Nephron (organoid): ENCODE data around the gene TPRG1L.

ENCODE experiments used
- H3K27ac Mint-ChIP-seq, 3 experiments: 2 replicates each; pipeline ENCODE4 v1.8.0; 2020; ENCODE audit warnings: mixed read lengths in 3 of 3, mild to moderate bottlenecking in 2 of 3, moderate library complexity in 1 of 3
- H3K27me3 Mint-ChIP-seq: 2 replicates; pipeline ENCODE4 v1.8.0; 2021; ENCODE audit warnings: low read depth, mild to moderate bottlenecking, moderate library complexity, mixed read lengths
- H3K36me3 Mint-ChIP-seq: 2 replicates; pipeline ENCODE4 v1.8.0; 2020; ENCODE audit warnings: low read depth, mixed read lengths
- H3K4me1 Mint-ChIP-seq: 2 replicates; pipeline ENCODE4 v1.8.0; 2020; ENCODE audit warnings: mixed read lengths
- H3K4me3 Mint-ChIP-seq, 3 experiments: 2 replicates each; pipeline ENCODE4 v1.8.0; 2020; ENCODE audit warnings: mild to moderate bottlenecking in 3 of 3, mixed read lengths in 3 of 3, moderate library complexity in 2 of 3
- H3K9me3 Mint-ChIP-seq: 2 replicates; pipeline ENCODE4 v1.8.0; 2020; ENCODE audit warnings: mixed read lengths
- TF ChIP-seq, protein P1 (sequence below), 3 experiments: fragments of 200-600 bp; sonication (generic); IDR thresholded peaks; one replicate each; pipeline ENCODE4 v1.5.0; 2021; ENCODE audit warnings: antibody characterized with exemption in 3 of 3; ENCODE audit not compliant: unreplicated experiment in 3 of 3

Gene TPRG1L

DNA sequence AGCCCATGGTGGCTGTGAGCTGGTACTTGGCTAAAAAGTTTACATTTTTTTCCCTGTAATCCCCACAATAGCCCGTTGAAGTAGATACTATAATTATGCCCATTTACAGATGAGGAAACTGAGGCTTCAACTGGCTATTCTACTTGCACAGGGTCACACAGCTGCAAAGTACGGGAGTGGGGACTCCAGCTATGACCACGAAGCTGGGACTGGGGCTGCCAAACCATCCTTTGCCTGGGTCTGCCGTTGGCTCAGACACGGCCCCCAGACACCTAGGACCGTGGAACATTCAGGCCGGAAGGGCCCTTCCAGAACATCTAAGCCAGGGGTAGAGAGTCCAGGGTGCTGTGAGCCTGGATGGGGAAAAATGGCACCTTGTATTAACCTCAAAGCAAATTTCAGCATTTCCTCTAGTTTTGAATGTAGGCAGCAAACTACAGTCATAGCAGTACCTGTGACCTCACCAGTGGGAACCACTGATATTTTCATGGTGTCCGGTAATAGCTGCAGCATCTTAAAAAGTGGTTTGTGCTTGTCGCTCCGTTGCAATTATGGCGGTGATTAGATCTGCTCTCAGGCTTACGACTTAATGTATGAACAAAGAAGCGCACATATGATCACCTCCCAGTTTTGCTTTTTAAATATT lies 31.8 kb downstream of the TPRG1L start:
- TF ChIP-seq, protein P1, sequence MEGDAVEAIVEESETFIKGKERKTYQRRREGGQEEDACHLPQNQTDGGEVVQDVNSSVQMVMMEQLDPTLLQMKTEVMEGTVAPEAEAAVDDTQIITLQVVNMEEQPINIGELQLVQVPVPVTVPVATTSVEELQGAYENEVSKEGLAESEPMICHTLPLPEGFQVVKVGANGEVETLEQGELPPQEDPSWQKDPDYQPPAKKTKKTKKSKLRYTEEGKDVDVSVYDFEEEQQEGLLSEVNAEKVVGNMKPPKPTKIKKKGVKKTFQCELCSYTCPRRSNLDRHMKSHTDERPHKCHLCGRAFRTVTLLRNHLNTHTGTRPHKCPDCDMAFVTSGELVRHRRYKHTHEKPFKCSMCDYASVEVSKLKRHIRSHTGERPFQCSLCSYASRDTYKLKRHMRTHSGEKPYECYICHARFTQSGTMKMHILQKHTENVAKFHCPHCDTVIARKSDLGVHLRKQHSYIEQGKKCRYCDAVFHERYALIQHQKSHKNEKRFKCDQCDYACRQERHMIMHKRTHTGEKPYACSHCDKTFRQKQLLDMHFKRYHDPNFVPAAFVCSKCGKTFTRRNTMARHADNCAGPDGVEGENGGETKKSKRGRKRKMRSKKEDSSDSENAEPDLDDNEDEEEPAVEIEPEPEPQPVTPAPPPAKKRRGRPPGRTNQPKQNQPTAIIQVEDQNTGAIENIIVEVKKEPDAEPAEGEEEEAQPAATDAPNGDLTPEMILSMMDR (IDR thresholded peaks at IDR 0.05; ENCODE audit: unreplicated experiment in 3 of 3): no peak
- H3K36me3 Mint-ChIP-seq: no peaks in the 10 kb centered on the region
- peaks cover 74% of the 10 kb centered on the region for H3K27me3 Mint-ChIP-seq
- H3K27ac Mint-ChIP-seq: no peak overlapping the region
- no peaks in the 10 kb centered on the region for H3K9me3 Mint-ChIP-seq
- H3K4me3 Mint-ChIP-seq: no peak overlapping the region
- no peaks in the 10 kb centered on the region for H3K4me1 Mint-ChIP-seq

DNA sequence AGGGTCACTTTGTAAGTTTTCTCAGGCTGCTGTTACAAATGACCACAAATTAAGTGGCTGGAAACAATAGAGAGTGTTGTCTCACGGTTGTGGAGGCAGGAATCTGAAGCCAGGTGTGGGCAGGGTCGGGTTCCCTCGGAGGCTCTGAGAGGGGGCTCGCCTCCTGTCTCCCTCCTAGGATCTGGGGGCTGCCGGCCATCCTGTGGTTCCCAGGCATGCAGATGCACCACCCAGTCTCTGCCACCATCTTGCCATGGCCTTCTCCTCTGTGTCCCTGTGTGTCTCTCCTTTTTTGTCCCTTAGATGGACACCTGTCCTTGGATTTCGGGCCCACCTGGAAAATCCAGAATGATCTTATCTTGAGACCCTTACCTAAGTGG lies 32.3 kb downstream of the TPRG1L start:
- Mint-ChIP-seq H3K4me1 (no peaks in the 10 kb centered on the region), H3K9me3 (no peaks in the 10 kb centered on the region), H3K27ac (no peak overlapping the region), H3K4me3 (no peak overlapping the region), H3K27me3 (peaks cover 69% of the 10 kb centered on the region), H3K36me3 (no peaks in the 10 kb centered on the region)
- TF ChIP-seq, protein P1 (IDR thresholded peaks at IDR 0.05; ENCODE audit: unreplicated experiment in 3 of 3): no peak

DNA sequence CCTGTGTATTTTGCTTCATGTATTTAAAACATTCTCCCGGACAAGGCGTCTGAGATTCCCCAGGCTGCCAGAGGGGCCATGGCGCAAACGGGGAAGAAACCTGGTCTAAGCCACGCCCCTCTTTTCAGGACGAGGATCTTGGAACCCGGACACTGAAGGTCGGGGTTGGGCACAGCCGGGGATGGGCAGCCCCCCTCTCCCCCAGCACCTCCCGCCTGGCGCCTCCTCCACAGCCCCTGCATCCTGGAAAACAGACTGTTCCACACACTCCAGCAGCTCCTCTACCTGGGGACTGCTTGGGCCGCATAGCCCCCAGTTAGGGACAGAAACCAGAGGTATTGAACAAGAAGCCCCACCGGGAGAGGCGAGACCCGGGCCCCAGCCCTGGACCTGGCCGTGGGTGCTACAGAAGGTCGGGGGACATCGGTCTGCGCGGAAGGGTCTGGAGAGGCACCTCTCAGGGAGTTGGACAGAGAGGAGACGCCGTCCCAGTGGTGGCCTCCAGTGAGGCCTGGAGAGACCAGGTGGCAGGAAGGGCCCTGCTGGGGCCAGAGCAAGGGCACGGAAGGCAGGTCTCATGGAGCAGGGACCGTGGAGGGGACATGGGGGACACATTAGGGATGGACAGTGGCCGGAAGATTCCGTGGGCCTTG lies 32.9 kb downstream of the TPRG1L start:
- Mint-ChIP-seq H3K27ac (no peak overlapping the region), H3K4me1 (no peaks in the 10 kb centered on the region), H3K27me3 (peaks cover 69% of the 10 kb centered on the region), H3K36me3 (no peaks in the 10 kb centered on the region), H3K4me3 (no peak overlapping the region), H3K9me3 (no peaks in the 10 kb centered on the region)
- TF ChIP-seq, protein P1 (IDR thresholded peaks at IDR 0.05; ENCODE audit: unreplicated experiment in 3 of 3): no peak

DNA sequence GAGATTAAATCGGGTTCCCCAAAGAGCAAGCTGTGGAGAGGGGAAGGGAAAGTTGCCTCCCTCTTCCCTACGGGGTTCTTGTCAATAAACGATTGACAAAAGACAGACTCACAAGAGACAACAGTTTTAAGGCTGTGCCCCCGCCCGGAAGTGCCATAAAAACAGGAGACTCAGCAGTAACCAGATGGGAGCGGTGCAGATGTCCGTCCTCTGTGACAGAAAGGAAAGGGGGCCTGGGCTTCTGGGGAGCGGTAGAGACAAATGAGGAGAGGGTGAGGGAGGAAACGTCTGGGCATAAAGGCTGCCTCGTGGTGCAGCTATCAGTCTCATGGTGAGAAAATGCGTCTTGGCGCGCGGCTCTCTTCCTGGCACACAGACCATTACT lies 33.4 kb downstream of the TPRG1L start:
- TF ChIP-seq, protein P1 (IDR thresholded peaks at IDR 0.05; ENCODE audit: unreplicated experiment in 3 of 3): no peak
- Mint-ChIP-seq H3K4me1 (no peaks in the 10 kb centered on the region), H3K4me3 (no peak overlapping the region), H3K36me3 (no peaks in the 10 kb centered on the region), H3K27ac (no peak overlapping the region), H3K9me3 (no peaks in the 10 kb centered on the region), H3K27me3 (peaks cover 69% of the 10 kb centered on the region)

DNA sequence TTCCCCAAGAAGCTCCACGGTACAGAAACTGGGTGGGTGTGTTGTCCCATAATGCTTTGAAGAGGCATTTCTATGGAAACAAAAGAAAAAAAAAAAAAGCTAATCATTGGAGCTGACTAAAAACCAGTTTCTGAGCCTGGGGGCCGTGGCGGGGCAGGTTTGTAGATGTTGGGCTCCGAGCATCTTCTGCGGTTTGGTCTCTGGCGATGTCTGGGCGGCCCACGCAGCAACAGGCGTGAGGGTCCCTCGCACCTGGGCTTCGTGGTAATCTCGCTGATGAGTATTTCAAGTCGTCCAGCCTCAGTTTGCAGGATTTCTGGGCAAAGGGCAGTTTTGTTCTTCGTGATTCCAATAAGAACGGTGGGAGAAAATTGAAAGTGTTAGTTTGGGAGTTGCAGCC lies 34.3 kb downstream of the TPRG1L start:
- Mint-ChIP-seq H3K9me3 (no peaks in the 10 kb centered on the region), H3K36me3 (no peaks in the 10 kb centered on the region), H3K4me1 (no peaks in the 10 kb centered on the region), H3K27me3 (peaks cover 64% of the 10 kb centered on the region), H3K4me3 (no peak overlapping the region), H3K27ac (no peak overlapping the region)
- TF ChIP-seq, protein P1 (IDR thresholded peaks at IDR 0.05; ENCODE audit: unreplicated experiment in 3 of 3): no peak

DNA sequence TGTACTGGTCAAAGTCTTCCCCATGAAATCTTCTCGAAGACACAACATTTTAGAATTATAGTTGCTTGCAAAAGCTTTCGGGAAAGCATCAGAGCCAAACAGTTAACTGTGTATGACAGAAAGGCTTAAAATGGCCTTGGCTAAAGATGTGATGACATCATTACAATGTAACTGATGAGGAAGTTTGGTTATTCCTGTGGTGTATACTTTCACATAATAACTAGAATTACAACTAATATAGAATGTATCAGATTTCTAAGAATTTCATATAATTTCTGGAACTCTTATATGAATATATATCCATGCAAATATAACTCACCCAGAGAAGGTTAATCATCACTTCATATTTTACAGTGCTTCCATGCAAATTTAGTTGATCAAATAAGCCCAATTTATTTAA lies 35.9 kb downstream of the TPRG1L start:
- H3K4me1 Mint-ChIP-seq: no peaks in the 10 kb centered on the region
- H3K27ac Mint-ChIP-seq: no peak overlapping the region
- no peaks in the 10 kb centered on the region for H3K36me3 Mint-ChIP-seq
- H3K27me3 Mint-ChIP-seq: peaks cover 57% of the 10 kb centered on the region
- TF ChIP-seq, protein P1 (IDR thresholded peaks at IDR 0.05; ENCODE audit: unreplicated experiment in 3 of 3): no peak
- H3K4me3 Mint-ChIP-seq: no peak overlapping the region
- no peaks in the 10 kb centered on the region for H3K9me3 Mint-ChIP-seq
